Anterior cingulate cortex (tissue), 58 donors: ENCODE results near the gene EDN1.
"Not testable (repeated sequence)": the region's sequence is repeated elsewhere in the genome, so short reads cannot be mapped to it uniquely, and the experiment has no call there.

ENCODE experiments used
- DNase-seq, 58 donors: peaks; one replicate each; lab custom pipeline; 2025; lab: John Stamatoyannopoulos, UW

EDN1 gene

DNA sequence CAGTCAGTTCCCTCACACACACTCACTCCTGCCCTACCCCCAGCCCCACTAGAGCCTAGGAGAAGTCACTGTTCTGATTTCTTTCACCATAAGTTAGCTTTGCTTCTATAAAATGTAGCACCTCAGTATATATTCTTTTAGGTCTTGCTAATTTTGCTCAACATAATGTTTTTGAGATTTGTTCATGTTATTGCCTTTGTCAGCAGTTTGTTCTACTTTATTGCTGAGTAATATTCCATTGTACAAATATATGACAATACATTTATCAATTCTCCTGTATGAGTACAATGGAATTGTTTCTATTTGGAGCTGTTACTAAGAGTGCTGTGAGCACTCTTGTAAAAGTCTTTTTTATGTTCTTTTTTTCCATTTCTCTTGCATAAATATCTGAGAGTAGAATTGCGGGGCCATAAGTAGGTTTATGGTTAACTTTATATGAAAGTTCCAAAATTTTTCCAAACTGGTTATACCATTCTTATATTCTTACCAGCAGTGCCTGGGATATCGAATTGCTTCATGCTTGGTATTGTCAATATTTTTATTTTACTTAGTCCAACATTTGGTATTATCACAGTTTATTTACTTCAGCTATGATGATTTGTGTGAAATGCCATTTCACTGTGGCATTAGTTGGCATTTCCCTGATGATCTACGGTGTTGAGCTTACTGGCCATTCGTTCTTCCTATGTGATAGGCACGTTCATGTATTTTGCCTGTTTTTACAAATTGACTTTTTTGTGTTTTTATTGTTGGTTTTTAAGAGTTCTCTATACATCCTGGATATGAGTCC, 25.3 kb downstream of the EDN1 start:
- no peak for DNase-seq

DNA sequence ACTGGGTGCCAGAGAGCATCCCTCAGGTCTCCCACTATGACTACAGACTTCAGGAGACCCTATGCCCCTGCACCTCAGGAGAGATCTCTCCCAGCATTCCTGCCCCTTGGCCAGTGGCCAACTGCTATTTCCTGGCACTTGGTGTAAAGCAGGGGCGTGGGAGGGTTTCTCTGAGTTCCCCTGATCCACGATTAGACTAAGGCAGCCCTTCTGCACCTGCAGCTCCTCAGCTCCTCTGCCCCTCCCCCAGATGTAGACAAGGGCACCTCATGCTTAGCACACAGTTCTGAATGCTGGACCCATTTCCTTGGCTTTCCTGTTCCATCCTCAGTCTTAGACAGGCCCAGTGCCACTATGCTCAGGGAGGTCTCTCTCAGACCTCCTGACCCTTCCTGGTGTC, 28.6 kb downstream of the EDN1 start:
- no peak for DNase-seq

DNA sequence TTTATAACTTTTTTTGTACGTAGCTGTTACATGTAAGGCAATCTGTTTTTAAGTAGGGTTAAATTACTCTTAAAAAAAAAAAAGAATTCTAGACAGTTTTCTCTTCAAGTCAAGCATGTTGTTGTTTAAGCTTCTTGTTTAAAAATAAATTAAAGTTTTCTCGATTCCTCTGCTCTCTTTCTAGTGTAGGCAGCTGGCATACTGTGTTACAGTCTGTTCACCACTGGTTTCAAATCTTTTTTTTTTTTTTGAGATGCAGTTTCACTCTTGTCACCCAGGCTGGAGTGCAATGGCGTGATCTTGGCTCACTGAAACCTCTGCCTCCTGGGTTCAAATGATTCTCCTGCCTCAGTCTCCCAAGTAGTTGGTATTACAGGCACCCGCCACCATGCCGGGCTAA, 29.9 kb downstream of the EDN1 start:
- not testable (repeated sequence) for DNase-seq

DNA sequence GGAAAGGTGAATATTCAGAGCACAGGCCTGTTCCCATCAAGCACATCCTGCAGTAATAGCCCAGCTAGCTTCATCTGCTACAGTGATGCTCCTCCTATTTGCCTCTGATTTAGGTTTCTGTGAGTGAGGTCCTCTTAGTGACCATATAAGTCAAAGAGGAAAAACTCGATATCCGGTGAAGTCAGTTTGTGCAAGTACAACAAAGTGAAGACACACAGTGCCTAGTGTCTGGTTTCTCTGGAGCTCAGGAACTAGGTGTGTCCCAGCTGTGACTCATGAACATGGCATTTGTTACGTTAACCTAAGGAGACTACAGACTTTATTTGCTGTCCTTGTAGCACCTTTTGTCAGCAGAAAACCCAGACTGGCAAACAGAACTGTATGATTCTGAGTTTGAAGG, 33.9 kb downstream of the EDN1 start:
- DNase-seq = no peak

DNA sequence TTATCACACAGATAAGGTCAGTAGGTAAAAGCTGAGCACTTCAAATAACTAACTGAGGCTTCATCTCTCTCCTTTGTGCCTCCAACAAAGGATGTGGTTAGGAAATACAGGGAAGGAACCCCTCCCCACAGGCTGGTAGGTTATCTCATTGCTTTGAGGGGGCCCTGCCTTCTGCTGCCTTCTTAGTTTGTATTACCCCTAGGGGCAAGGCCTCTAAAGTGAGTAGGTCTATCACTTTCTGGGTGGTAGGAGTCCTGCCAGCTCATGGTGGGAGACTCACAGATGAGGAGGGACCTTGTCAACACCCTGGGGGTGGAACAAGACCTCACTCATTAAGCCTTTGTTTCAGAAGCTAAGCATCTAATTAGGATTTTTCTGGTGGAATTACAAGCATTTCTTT, 34.6 kb downstream of the EDN1 start:
- no peak for DNase-seq

DNA sequence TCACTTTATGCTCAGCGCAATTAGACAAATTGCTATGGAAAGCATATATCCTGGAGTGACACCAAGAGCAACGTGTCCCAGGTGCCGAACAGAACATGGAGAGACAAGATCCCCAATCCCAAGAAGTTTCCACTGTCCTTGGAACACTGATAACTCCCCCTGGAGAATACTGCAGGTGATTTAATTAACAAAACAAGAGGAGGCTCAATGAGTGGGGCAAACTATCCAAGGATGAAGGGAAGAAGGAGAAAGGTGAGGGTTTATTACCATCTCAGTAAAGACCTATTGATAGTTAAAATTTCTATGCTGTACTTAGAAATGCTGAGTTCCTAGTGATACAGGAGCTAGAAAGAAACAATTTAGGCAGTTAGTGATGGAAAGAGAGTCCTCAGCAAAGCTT, 35.7 kb downstream of the EDN1 start:
- no peak for DNase-seq

DNA sequence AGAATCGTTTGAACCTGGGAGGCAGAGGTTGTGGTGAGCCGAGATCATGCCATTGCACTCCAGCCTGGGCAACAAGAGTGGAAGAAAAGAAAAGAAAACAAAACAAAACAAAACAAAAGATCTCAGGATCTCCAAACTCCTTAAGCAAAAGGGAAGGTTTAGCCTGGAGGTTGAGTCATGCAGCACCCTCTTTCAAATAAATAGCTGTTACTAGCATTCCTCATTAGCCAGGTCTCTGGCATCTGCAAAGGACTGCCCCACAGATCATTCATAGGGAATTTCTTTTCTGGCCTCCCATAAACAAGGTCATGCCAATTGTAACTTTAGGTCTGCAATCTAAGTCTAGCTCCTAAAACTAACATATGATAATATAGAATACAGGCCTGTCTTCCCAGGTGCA, 37.2 kb downstream of the EDN1 start:
- DNase-seq = no peak

DNA sequence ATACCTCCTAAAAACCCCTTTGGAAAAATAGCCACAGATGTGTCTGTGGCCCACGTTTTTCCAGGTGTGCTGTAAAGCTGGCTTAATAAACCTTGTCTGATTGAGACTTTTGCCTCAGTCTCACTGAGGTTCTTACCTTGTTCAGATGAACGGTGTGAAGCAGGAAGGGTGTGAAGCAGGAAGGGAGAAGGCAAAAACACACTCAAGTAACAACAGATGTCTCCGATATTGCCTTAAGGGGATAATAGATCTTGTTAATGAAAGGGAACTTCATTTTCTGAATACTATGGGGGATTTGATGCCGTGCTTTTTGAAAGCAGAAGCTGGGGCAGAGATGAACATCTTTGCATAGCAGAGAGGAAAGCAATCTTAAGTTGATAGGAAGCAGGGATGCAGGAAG, 37.8 kb downstream of the EDN1 start:
- no peak for DNase-seq

DNA sequence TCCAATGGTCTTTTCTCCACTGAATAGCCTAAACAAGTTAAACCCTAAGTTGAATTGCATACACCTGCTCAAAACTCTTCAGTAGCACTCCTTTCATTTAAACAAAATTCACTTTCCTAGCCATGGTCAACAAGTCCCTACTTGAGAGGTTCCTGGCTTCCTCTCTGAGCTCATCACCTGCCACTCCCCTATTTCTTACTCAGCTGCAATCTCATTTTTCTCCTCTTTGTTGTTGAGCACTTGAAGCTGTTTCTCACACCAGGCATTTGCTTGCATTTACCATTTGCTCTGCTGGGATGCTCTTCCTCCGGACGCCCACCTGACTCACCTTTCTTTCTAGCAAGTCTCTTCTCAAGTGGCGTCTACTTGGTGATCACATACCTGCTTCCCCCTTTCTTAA, 38.5 kb downstream of the EDN1 start:
- no peak for DNase-seq

DNA sequence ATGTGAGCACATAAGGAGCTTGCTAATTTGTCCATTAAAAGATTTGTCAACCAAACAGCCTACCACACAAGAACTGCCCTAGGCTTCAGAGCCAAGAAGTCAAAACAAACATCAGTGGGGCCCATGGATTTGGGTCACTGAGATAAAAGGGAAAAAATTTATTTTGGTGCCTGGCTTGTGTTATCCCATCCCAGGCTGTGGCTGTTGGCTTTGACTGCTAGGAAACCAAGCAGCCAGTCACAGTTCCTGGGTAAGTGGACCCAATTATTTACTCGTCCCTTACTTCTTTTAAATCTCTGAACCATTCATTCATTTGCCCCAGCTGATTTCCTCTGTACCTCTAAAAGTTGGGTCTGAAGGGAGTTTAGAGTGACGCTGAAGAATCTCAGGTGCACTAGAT, 41.3 kb downstream of the EDN1 start:
- DNase-seq = peak in 1 of 58 donors; percentile 1

DNA sequence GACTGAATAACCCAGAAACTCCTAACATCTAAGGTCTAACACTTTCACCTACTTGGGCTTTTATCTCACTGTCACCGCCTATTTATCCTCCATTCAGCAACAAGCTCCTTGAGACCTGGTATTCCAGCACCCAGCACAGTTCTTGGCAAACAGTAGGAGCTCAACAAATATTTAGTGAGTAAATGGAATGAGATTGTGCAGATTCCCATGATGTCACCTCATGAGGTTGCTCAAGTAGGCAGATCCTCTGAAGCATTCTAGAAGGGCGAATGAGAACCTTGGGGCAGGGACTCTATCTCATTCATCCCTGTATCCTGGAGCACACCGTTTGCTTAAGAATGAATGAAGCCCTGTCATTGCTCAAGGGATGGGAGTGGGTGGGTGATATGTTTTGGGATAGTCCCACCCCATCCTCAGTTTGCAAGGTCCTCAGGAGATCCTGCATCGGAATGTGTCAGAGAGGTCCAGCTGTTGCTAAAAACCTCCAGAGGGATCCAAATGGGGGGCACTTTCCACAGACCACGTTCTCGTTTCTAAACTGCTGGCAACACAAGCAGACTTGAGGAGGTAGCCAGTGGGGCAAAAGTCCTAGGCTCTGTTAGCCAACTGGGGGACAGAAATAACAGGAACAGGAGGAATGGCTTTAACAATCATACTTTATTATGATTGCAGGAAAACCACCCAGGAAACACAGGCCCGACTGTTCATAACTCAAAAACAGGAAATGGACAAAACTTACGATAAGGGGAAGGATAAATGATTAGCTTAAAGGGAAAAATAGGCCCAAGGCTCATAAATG, 42.0 kb downstream of the EDN1 start:
- no peak for DNase-seq

DNA sequence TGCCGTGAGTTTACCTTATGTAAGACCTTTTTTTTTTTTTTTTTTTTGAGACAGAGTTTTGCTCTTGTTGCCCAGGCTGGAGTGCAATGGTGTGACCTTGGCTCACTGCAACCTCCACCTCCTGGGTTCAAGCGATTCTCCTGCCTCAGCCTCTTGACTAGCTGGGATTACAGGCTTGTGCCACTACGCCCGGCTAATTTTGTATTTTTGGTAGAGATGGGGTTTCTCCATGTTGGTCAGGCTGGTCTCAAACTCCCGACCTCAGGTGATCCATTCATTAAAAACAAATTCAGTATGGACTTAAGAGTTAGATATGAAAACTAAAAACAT, 42.6 kb downstream of the EDN1 start:
- not testable (repeated sequence) for DNase-seq

DNA sequence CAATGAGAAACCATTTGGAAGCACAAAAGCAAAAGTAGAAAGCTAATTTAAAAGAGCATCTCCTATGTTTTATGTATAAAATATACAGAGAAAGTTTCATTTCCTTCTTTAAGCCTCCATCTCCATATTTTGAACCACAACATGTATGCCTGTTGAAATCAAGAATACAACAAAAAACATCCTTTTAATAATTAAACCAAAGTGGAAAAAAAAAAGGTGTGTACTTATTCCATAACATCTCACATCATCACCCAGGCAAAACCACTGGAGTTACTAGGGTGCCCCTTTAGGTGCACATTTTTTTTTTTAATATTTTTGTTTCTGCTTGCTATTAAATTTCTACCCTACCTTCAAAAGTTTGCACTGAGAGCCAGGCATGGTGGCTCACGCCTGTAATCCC, 43.0 kb downstream of the EDN1 start:
- DNase-seq = no peak

DNA sequence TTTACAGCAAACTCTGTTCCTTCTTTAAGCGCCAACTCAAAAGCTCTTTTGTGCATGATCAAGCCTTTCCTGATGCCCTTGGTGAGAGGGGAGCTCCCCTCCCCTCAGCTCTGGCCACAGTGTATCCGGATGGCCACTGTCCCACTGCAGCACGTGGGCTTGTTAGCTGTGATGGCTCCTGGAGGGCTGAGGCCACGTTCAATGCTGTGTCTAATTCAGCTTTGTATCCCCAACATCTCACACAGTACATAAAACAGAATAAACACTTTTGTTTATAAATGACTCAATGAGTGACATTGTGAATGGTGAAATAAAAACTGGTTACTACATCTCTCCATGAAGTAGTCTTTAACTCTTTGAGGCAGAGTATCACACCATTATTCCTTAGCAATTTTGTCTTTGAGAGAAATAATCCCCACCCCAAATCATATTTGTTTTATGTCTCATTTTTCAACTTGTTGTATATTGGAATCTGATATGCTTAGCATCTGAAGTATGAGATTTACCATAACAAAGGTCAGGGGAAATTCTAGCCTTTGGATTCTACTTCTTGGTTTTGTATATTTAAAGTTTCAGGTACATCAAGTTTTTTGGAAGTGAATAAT, 44.5 kb downstream of the EDN1 start:
- DNase-seq = no peak

DNA sequence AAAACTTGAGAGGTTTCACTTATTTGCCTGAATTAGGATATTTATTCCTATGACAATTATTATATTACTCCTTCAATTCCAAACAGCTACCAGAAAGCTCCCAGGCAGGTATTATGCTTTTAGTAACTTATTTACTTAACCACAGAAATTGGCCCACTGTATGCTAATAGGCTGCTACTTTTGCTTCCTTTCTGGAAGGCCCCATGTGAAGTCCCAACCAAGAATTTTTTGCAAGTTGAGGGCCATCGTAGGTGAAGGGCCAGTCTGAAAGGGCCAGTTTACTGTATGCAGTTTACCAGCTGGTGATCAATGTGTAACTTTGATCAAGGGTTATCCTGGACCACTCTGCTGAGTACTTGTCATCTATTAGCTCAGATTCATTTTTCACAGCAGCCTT, 45.0 kb downstream of the EDN1 start:
- no peak for DNase-seq

DNA sequence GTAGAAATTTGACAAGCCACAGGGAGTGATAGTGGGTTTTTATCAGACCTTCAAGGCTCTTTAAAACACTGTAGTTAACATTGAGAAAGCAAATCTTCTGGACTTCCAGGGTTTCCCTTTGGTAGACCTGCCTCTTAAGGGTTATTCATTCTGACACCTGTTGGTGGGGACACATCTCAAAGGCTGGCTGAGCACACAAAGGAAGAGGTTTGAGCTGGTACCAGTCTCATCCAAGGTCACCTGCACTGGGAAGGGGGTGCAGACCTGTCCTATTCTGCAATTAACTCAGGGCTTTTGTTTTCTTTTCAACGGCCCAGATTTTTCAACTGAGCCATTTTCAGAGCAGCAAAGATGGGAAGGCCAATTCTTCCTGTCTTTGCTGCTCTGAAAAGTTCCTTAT, 45.6 kb downstream of the EDN1 start:
- DNase-seq = no peak

DNA sequence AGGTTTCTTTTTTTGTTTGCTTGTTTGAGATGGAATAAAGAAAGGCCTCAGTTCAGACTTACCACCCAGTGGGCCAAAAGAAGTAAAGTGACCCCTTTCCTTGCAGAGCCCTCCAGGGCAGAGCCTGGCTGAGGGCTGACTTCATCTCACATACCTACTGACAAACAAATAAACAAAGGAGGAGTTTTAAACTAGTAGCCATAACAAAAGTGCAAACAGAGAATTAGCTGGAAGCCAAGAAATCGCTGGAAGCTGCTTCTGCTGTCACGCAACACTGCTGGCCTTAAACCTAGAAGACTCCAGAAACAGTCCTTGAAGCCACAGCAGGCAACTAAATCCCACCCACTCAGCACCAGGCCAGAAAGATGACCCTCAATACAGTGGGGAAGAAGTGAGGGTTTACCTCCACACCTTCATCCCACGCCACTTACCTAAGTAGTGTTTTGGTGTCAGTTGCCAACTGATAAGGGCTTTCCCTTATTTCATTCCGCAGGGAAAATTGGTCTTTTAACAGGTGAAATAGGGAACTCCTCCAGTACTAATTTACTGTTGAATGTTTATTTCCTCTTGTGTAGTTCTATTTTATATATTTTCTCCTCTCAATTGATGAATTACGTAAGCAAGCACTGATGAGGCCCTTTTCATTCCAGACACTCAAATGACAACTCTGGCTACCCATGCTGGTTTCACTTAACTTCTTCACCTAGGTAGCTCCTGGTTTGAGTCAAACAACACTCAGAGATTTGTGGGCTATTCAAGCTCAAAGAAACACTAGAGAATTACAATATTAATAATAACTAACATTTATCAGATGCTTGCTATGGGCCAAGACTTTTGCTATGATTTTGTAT, 46.2 kb downstream of the EDN1 start:
- no peak for DNase-seq

DNA sequence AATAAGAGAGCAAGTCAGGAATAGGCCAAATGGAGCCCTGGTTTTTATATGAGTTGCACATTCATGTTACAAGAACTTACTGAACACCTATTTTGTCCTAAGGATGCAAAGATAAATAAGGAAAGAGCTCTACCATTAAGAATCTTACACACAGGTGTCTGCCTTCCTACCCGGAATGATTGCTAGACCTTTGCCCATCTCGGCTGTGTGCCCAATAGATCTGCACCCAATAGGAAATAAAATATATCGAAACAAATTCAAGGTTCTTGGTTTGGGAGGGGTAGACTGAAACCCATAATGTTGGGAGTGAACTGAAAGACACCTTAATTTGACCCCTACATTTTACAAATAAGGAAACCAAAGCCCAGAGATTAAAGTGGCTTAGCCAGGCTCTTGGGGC, 48.9 kb downstream of the EDN1 start:
- DNase-seq = no peak

DNA sequence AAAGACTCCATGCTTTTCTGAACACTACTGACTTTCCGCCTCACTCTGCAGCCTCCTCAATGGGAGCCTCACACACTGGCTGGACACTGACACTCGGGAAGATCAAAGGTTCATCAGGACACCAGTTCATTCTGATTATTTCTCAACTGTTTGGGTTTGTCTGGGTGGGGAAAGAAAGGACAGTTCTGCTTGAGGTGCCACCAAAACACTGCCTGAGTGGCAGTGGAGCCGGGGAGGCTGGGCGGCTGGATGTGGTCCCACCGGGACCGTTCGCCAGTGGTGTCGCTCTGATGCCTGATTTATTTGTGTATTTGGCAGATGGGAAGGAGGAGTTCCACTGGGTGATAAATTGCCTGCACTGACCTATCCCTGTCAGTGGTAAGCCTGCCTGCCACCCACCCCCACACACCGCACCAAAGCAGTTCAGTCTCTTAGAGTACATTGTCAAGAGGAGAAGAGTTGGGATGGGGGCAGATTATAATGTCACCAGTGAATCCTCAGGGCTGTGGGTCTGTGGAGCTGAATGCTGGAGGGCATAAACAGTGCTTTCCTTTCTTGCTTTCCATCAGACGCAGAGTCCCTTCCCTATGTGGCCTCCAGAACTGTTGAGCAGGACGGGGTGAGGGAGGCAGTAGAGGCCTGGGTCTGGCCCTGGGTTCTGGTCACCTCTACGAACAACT, 49.8 kb downstream of the EDN1 start:
- DNase-seq = no peak

DNA sequence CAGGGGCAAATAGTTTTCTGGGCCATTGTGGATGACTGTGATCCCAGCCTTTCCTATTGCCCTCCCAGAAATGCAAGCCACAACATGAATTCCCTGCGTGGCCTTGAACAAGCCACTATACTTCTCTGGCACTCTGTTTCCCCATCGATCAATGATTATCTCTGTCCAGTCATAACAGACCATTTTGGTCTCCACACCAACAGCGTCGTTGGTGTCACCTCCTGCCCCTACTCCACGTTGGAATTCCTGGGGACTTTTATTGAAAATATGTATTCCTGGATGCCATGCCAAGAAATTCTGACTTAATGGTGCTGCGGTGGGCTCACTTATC, 50.3 kb downstream of the EDN1 start:
- DNase-seq = no peak

DNA sequence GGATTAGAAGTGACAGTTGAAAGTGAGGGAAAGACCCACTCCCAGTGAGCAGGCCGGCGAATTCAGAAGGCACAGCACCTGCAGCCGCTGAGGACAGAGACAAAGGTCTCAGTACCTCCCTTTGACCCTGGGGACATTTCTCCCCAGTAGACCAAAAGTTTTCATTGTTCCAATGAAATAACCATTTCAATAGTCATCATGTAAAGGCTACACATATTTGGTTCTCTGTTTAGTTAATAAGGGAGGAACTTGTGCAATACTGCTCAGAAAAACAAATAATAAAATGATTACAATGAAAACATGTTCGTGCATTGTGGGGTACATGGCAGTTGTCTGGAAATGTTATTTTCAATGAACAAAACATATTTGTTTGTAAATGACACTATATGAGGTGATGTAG, 52.5 kb downstream of the EDN1 start:
- no peak for DNase-seq
